GM23338 (cell line): Measurements from ENCODE around the gene LYZL1. TPM values are rescaled to one million over a fixed set of nuclear protein-coding genes. Genes with fewer than 3 reads are reported as not detected.

Experiments used
- ATAC-seq: fragments of 200-7000 bp; cut with Tn5 transposase; 3 replicates; pipeline ENCODE4 v1.9.1; 2020
- DNase-seq: peaks from one replicate; pipeline ENCODE4 v3.0.0-alpha.2; 2015; ENCODE audit warnings: low spot score
- H2AFZ ChIP-seq: fragments of 200-600 bp; sonication (generic); 2 replicates; pipeline ENCODE4 v1.8.0; 2016; ENCODE audit warnings: antibody characterized with exemption, mild to moderate bottlenecking, moderate library complexity
- H3F3A ChIP-seq: fragments of 200-600 bp; sonication (generic); replicated peaks from 2 replicates; pipeline ENCODE4 v1.8.0; 2017; ENCODE audit warnings: antibody characterized with exemption, mixed run types, low read depth
- H3K27ac ChIP-seq: fragments of 200-600 bp; sonication (generic); 2 replicates; pipeline ENCODE4 v1.6.1; 2016; ENCODE audit warnings: low read depth
- H3K27me3 ChIP-seq: fragments of 200-600 bp; sonication (generic); 2 replicates; pipeline ENCODE4 v1.8.0; 2016; ENCODE audit warnings: mild to moderate bottlenecking, mixed run types, moderate library complexity; ENCODE audit not compliant: insufficient read depth
- H3K36me3 ChIP-seq: fragments of 200-600 bp; sonication (generic); 2 replicates; pipeline ENCODE4 v1.8.0; 2016; ENCODE audit warnings: mild to moderate bottlenecking; ENCODE audit not compliant: insufficient read depth
- H3K4me1 ChIP-seq: fragments of 200-600 bp; sonication (generic); 2 replicates; pipeline ENCODE4 v1.8.0; 2016; ENCODE audit warnings: mild to moderate bottlenecking, moderate library complexity; ENCODE audit not compliant: insufficient read depth
- H3K4me2 ChIP-seq: fragments of 200-600 bp; sonication (generic); 2 replicates; pipeline ENCODE4 v1.7.1; 2017; ENCODE audit warnings: mixed run types
- H3K4me3 ChIP-seq: fragments of 200-600 bp; sonication (generic); 2 replicates; pipeline ENCODE4 v1.6.1; 2016; ENCODE audit warnings: mixed run types
- H3K79me2 ChIP-seq: fragments of 200-600 bp; sonication (generic); replicated peaks from 2 replicates; pipeline ENCODE4 v1.8.0; 2017; ENCODE audit warnings: mild to moderate bottlenecking; ENCODE audit not compliant: insufficient read depth
- H3K9me2 ChIP-seq: fragments of 200-600 bp; sonication (generic); 2 replicates; pipeline ENCODE4 v1.8.0; 2017; ENCODE audit not compliant: insufficient read depth
- H4K20me1 ChIP-seq: fragments of 200-600 bp; sonication (generic); replicated peaks from 2 replicates; pipeline ENCODE4 v1.8.0; 2017; ENCODE audit warnings: mild to moderate bottlenecking; ENCODE audit not compliant: insufficient read depth
- H3K27ac Mint-ChIP-seq: 2 replicates; pipeline ENCODE4 v1.8.0; 2020; ENCODE audit warnings: inconsistent platforms, mild to moderate bottlenecking, moderate library complexity, mixed read lengths
- H3K27me3 Mint-ChIP-seq: 3 replicates; pipeline ENCODE4 v1.8.0; 2022; ENCODE audit warnings: low read depth, mild to moderate bottlenecking, moderate library complexity, mixed read lengths, inconsistent platforms; ENCODE audit not compliant: insufficient read depth, poor library complexity
- H3K36me3 Mint-ChIP-seq: 3 replicates; pipeline ENCODE4 v1.8.0; 2021; ENCODE audit warnings: low read depth, mild to moderate bottlenecking, inconsistent platforms, moderate library complexity, mixed read lengths
- H3K4me1 Mint-ChIP-seq: 3 replicates; pipeline ENCODE4 v1.8.0; 2020; ENCODE audit warnings: mild to moderate bottlenecking, inconsistent platforms, mixed read lengths
- H3K4me3 Mint-ChIP-seq: 3 replicates; pipeline ENCODE4 v1.8.0; 2021; ENCODE audit warnings: moderate library complexity, mild to moderate bottlenecking, inconsistent platforms, mixed read lengths
- H3K9me3 Mint-ChIP-seq: 3 replicates; pipeline ENCODE4 v1.8.0; 2020; ENCODE audit warnings: moderate library complexity, mild to moderate bottlenecking, inconsistent platforms, mixed read lengths
- EZH2phosphoT487 ChIP-seq: fragments of 200-600 bp; sonication (generic); IDR thresholded peaks from one replicate; pipeline ENCODE4 v1.8.1; 2018; ENCODE audit warnings: antibody characterized with exemption; ENCODE audit not compliant: unreplicated experiment
- NANOG ChIP-seq: IDR thresholded peaks from 2 replicates; pipeline ENCODE4 v1.6.1; 2016; ENCODE audit warnings: antibody characterized with exemption, borderline replicate concordance
- POLR2AphosphoS5 ChIP-seq: IDR thresholded peaks from 2 replicates; pipeline ENCODE4 v1.6.1; 2016; ENCODE audit warnings: antibody characterized with exemption, low read depth
- polyA plus RNA-seq: library from polyadenylated mRNA; unstranded; fragments of >200 nt; fragmentation: Nextera tagmentation; extraction: Ambion mirVana; gene quantifications from 2 replicates; pipeline ENCODE4 v1.2.1, GENCODE V29; 2016
- total RNA-seq: library from RNA; depleted of rRNA; stranded (reverse); fragments of >200 nt; shearing (Covaris generic); gene quantifications from 2 replicates; pipeline ENCODE4 v1.2.3, GENCODE V29; 2014
- TF ChIP-seq, protein P1 (sequence below): IDR thresholded peaks from 2 replicates; pipeline ENCODE4 v1.6.1; 2016; ENCODE audit warnings: antibody characterized with exemption
- TF ChIP-seq, protein P2 (sequence below), 2 experiments: fragments of 200-600 bp in 1 of 2; sonication (generic) in 1 of 2; conservative IDR thresholded peaks; 2 replicates each; pipeline versions ENCODE4 v1.5.1 to v1.6.1; 2016 to 2017; ENCODE audit warnings: antibody characterized with exemption in 2 of 2, low read depth in 2 of 2, mild to moderate bottlenecking in 2 of 2, moderate library complexity in 1 of 2
- TF ChIP-seq, protein P3 (sequence below): IDR thresholded peaks from one replicate; pipeline ENCODE4 v1.6.1; 2018; ENCODE audit warnings: antibody characterized with exemption; ENCODE audit not compliant: unreplicated experiment

LYZL1 gene
- total and polyA plus RNA-seq, 2 experiments from 2014 or later, result not detected

DNA sequence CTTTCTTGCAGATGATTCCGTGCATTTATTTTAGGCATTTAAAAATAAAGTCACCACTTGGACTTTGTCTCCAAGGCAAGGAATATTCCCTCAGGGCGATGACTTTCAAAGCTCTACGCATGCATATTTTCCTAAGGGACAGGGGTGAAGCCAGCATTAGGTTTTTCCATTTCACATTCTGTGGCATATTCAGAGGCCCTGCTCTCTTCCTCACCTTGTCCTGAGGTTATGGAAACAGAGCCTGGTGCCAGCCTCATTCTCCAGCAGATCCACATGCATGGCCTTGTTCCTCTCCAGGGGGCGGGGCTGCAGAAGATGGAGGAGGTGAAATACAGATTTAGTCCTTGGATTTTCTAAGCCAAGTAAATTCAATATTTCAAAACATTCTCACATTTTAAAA, 11.6 kb upstream of the LYZL1 start:
- H3K36me3 Mint-ChIP-seq, result no peaks in the 10 kb centered on the region
- DNase-seq (no peak), ATAC-seq (no peak)
- H3K36me3 ChIP-seq, result no peaks in the 10 kb centered on the region
- no peak overlapping the region for H3K27ac ChIP-seq
- H3K79me2 ChIP-seq, result no peaks in the 10 kb centered on the region
- H3K4me1 Mint-ChIP-seq, result no peaks in the 10 kb centered on the region
- peaks cover 2% of the 10 kb centered on the region; the same call in 1 of the 2 replicates for H3K9me2 ChIP-seq
- H3K4me2 ChIP-seq, result no peak overlapping the region
- H3F3A ChIP-seq, result no peaks in the 10 kb centered on the region
- H3K27me3 ChIP-seq, result no peaks in the 10 kb centered on the region
- H2AFZ ChIP-seq, result 0 out of 2 replicates have a peak overlapping the region, but pooled peaks have one; percentile 86
- H3K27me3 Mint-ChIP-seq, result no peaks in the 10 kb centered on the region
- no peak overlapping the region for H3K4me3 Mint-ChIP-seq
- no peak for TF ChIP-seq NANOG
- TF ChIP-seq, protein P1, sequence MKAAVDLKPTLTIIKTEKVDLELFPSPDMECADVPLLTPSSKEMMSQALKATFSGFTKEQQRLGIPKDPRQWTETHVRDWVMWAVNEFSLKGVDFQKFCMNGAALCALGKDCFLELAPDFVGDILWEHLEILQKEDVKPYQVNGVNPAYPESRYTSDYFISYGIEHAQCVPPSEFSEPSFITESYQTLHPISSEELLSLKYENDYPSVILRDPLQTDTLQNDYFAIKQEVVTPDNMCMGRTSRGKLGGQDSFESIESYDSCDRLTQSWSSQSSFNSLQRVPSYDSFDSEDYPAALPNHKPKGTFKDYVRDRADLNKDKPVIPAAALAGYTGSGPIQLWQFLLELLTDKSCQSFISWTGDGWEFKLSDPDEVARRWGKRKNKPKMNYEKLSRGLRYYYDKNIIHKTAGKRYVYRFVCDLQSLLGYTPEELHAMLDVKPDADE, result no peak
- TF ChIP-seq, protein P2, sequence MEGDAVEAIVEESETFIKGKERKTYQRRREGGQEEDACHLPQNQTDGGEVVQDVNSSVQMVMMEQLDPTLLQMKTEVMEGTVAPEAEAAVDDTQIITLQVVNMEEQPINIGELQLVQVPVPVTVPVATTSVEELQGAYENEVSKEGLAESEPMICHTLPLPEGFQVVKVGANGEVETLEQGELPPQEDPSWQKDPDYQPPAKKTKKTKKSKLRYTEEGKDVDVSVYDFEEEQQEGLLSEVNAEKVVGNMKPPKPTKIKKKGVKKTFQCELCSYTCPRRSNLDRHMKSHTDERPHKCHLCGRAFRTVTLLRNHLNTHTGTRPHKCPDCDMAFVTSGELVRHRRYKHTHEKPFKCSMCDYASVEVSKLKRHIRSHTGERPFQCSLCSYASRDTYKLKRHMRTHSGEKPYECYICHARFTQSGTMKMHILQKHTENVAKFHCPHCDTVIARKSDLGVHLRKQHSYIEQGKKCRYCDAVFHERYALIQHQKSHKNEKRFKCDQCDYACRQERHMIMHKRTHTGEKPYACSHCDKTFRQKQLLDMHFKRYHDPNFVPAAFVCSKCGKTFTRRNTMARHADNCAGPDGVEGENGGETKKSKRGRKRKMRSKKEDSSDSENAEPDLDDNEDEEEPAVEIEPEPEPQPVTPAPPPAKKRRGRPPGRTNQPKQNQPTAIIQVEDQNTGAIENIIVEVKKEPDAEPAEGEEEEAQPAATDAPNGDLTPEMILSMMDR (conservative IDR thresholded peaks at IDR 0.05; ENCODE audit: low read depth in 2 of 2), result no peak
- no peaks in the 10 kb centered on the region for H4K20me1 ChIP-seq
- no peaks in the 10 kb centered on the region for H3K9me3 Mint-ChIP-seq
- peaks cover 9% of the 10 kb centered on the region for H3K4me1 ChIP-seq
- H3K27ac Mint-ChIP-seq, result no peak overlapping the region
- no peak overlapping the region for H3K4me3 ChIP-seq

DNA sequence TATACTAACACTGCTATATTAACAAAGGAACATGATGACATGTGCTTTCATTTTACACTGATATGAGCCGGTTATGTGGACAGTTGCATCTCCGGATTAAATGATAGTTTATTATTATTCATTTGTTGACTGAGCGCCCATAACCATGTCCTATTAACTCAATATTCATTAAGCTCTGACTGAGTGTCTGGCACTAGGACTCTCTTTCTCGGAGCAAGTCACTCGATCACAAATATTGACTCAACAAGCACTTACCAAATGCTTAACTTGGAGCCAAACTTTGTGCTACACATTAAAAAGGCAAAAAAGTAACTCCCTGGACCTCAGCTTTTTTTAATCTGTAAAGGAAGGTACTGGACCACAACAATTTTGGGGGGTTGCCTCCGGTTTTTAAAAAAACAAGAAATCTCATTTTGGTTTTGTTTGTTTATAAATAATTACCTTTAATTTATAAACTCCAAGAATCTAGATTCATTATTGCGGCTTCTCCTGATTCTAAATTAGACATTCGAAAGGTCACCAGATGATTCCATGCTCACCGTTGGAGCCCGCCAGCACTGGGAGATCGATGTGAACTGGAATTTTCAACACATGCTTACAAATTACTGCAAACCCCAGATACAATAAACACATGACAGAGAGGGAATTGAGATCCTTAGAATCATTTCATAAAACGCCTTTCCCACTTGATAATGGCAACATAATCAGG, 8.9 kb upstream of the LYZL1 start:
- Histone ChIP-seq H3K4me2 (no peak overlapping the region), H3K4me3 (no peak overlapping the region), H3K9me2 (peaks cover 2% of the 10 kb centered on the region; the same call in 1 of the 2 replicates), H2AFZ (peak overlapping the region; percentile 20; the same call in 1 of the 2 replicates), H3K79me2 (no peaks in the 10 kb centered on the region), H4K20me1 (no peaks in the 10 kb centered on the region), H3F3A (no peaks in the 10 kb centered on the region), H3K4me1 (peaks cover 9% of the 10 kb centered on the region), H3K27ac (no peak overlapping the region), H3K36me3 (no peaks in the 10 kb centered on the region), H3K27me3 (no peaks in the 10 kb centered on the region)
- no peak for ATAC-seq
- Mint-ChIP-seq H3K4me3 (no peak overlapping the region), H3K4me1 (no peaks in the 10 kb centered on the region), H3K27me3 (no peaks in the 10 kb centered on the region), H3K9me3 (no peaks in the 10 kb centered on the region), H3K36me3 (no peaks in the 10 kb centered on the region), H3K27ac (no peak overlapping the region)
- no peak for DNase-seq
- no peak for TF ChIP-seq POLR2AphosphoS5
- TF ChIP-seq, protein P2 (conservative IDR thresholded peaks at IDR 0.05; ENCODE audit: low read depth in 2 of 2), result no peak
- TF ChIP-seq NANOG, result no peak
- no peak for TF ChIP-seq EZH2phosphoT487
- TF ChIP-seq, protein P3, sequence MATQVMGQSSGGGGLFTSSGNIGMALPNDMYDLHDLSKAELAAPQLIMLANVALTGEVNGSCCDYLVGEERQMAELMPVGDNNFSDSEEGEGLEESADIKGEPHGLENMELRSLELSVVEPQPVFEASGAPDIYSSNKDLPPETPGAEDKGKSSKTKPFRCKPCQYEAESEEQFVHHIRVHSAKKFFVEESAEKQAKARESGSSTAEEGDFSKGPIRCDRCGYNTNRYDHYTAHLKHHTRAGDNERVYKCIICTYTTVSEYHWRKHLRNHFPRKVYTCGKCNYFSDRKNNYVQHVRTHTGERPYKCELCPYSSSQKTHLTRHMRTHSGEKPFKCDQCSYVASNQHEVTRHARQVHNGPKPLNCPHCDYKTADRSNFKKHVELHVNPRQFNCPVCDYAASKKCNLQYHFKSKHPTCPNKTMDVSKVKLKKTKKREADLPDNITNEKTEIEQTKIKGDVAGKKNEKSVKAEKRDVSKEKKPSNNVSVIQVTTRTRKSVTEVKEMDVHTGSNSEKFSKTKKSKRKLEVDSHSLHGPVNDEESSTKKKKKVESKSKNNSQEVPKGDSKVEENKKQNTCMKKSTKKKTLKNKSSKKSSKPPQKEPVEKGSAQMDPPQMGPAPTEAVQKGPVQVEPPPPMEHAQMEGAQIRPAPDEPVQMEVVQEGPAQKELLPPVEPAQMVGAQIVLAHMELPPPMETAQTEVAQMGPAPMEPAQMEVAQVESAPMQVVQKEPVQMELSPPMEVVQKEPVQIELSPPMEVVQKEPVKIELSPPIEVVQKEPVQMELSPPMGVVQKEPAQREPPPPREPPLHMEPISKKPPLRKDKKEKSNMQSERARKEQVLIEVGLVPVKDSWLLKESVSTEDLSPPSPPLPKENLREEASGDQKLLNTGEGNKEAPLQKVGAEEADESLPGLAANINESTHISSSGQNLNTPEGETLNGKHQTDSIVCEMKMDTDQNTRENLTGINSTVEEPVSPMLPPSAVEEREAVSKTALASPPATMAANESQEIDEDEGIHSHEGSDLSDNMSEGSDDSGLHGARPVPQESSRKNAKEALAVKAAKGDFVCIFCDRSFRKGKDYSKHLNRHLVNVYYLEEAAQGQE, result no peak
